ENCODE data around the gene NF1.

Gene NF1

DNA sequence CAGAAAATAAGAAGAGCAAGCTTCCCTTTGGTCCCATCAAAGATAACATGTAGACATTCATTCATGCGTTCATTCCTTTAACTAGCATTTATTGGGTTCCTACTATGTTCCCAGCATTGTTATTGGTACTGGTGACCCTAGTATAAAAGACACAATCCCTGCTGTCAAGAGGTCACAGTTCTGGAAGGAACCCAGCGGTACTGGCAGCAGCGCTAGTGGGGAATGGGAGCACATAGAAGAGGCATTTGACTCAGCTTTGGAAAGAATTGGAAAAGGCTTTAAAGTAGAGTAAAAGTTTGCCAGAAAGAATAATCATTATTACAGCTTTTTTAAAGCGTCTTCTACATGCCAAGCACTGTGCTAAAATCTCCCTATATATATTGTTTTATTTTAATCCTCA, 41.7 kb upstream of the NF1 start:
- no peak overlapping the region for H3K4me3 ChIP-seq (ENCODE audit: low read depth, low read length)
- no peak for TF ChIP-seq CTCF (IDR thresholded peaks at IDR 0.05; ENCODE audit: control insufficient read depth, extremely low read depth, insufficient read depth)
- no peak for DNase-seq (ENCODE audit: low read depth)

DNA sequence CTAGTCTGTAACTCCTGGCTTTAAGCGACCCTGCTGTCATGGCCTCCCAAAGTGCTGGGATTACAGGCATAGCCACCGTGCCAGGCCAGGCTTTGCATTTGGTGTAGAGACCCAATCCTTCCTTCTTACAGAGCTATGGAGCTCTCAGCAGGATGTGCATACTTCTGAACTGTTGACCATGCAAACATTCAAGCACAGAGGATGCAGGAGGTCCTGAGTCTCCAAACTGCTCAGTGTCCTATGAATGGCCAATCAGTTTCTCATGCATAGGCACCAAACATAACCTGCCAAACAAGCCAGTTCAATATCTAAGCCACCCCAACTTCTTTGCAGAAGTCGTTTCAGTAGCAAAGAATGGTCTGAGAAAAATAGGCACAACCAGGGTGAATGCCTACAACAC, 40.0 kb upstream of the NF1 start:
- TF ChIP-seq CTCF (IDR thresholded peaks at IDR 0.05; ENCODE audit: control insufficient read depth, extremely low read depth, insufficient read depth): no peak
- DNase-seq (ENCODE audit: low read depth): peak; percentile 65
- H3K4me3 ChIP-seq (ENCODE audit: low read depth, low read length): no peak overlapping the region

DNA sequence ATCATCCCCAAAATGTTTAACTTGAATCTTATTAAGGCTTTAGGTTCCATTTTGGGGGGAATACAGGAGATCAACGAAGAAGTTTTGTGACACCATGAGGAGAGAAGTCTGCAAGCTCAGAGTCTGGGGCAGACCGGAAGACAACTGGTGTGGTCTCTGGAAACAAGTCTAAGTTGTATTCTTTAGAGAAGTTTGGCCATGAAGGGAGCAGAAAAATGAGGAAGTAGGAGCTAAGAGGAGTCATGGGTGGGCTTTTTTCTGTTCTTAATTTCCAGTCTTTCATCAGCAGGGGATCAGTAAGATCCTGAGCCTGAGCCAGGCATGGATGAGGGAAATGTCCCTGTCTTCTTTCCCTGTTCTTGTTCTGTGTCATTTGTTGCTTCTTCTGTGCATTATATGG, 35.8 kb upstream of the NF1 start:
- no peak for TF ChIP-seq CTCF (IDR thresholded peaks at IDR 0.05; ENCODE audit: control insufficient read depth, extremely low read depth, insufficient read depth)
- no peak overlapping the region for H3K4me3 ChIP-seq (ENCODE audit: low read depth, low read length)
- DNase-seq (ENCODE audit: low read depth): no peak

DNA sequence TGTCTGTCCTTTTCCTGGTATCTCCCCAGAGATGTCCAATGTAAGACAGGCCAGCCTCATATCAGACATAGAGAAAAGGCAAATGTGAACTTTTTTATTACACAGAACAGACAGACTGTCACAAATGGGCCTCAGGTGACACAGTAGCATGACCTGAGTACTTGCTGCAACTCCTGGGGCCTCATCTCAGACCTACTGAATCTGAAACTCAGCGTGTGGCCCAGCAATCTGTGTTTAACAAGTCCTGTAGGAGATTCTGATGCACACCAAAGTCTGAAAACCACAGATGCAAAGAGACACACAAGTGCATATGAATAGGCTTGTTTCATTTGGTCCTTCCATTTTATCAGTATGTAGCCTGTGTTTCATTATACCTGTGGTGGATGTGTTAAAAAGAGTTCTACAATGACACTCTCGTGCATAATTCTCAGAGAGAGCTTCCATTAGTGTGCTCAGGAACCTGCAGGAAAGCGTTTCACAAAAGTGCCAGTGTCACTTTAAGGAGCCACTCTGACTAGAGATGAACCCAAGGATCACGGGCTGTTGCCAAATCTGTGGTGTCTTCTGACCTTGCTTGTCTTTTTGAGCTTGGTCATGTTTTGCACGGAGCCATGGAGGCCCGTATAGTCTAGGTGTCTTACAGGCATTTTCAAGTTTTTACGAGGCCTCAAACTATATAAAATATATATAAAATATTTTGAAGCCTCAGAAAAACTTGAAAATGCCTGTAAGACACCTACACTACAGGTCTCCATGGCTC, 33.8 kb upstream of the NF1 start:
- TF ChIP-seq CTCF (IDR thresholded peaks at IDR 0.05; ENCODE audit: control insufficient read depth, extremely low read depth, insufficient read depth): no peak
- DNase-seq (ENCODE audit: low read depth): no peak
- H3K4me3 ChIP-seq (ENCODE audit: low read depth, low read length): no peak overlapping the region

DNA sequence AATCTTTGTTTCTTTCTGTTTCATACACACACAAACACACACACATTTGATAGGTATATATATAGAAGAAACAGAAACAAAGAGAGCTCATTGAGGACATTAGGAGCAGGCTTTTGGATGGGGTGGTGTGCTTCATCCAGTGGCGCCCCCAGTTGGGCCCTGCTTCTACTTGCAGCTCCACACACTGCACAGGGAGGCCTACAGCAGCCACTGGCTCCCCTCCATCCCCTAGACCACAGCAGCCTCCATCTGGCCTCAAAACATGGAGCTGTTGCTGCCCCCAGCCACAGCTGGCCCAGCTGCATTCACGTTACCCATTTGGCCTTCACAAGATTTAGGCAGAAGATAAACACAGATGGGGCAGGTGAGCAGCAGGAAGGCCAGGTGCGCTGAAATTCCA, 33.1 kb upstream of the NF1 start:
- no peak overlapping the region for H3K4me3 ChIP-seq (ENCODE audit: low read depth, low read length)
- no peak for DNase-seq (ENCODE audit: low read depth)
- TF ChIP-seq CTCF (IDR thresholded peaks at IDR 0.05; ENCODE audit: control insufficient read depth, extremely low read depth, insufficient read depth): no peak

DNA sequence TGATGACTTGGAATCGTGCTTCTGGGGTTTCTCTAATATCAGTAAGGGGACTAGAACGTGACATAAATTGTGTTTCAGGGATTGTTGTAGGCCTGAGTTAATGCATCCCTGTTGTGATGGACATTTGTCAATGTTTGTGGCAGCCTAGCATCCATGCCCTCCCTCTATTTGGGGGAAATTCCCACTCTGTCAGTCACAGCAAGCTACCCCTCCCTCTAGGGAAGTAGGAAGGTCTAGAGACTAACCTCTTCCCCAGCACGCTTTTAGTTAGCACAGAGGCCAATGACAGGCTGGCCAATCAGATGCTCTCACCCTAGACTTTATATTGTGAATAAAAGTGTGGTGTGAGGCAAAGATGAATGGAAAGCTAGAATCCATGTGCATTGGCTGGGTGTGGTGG, 32.4 kb upstream of the NF1 start:
- TF ChIP-seq CTCF (IDR thresholded peaks at IDR 0.05; ENCODE audit: control insufficient read depth, extremely low read depth, insufficient read depth): no peak
- H3K4me3 ChIP-seq (ENCODE audit: low read depth, low read length): no peak overlapping the region
- DNase-seq (ENCODE audit: low read depth): no peak

DNA sequence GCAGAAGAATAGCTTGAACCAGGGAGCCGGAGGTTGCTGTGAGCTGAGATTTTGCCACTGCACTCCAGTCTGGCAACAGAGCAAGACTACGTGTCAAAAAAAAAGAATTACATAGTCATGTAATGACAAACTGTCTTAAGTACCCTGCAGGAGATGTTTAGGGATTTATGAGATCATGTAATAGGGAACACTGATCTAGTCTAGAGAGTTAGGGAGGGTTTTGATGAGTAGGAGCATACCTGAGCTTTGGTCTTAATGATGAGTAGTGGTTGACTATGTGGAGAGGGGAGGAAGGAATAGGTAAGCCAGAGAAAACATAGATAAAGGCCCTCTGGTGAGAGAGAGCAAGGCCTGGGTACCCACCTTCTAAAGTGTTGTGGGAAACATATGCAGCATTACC, 30.1 kb upstream of the NF1 start:
- TF ChIP-seq CTCF (IDR thresholded peaks at IDR 0.05; ENCODE audit: control insufficient read depth, extremely low read depth, insufficient read depth): no peak
- no peak overlapping the region for H3K4me3 ChIP-seq (ENCODE audit: low read depth, low read length)
- DNase-seq (ENCODE audit: low read depth): no peak

All from LNCaP clone FGC (cell line).